Keratinocyte (primary cell): ENCODE results near the gene TADA3.

Experiments used
- CTCF ChIP-seq, 3 experiments: IDR thresholded peaks in 1 of 3; conservative IDR thresholded peaks in 1 of 3; optimal IDR thresholded peaks in 1 of 3; 2 replicates in 2 of 3; 3 replicates in 1 of 3; pipeline versions ENCODE3 to v1.5.1; 2011; ENCODE audit warnings: low read length in 3 of 3, mild to moderate bottlenecking in 3 of 3, moderate library complexity in 2 of 3, control low read depth in 1 of 3, inconsistent platforms in 1 of 3; ENCODE audit not compliant: insufficient read depth in 2 of 3; ENCODE audit errors: extremely low read depth in 1 of 3
- EZH2 ChIP-seq: IDR thresholded peaks from one replicate; pipeline ENCODE4 v1.6.1; 2012; ENCODE audit warnings: inconsistent platforms, mild to moderate bottlenecking, low read length, moderate library complexity

DNA sequence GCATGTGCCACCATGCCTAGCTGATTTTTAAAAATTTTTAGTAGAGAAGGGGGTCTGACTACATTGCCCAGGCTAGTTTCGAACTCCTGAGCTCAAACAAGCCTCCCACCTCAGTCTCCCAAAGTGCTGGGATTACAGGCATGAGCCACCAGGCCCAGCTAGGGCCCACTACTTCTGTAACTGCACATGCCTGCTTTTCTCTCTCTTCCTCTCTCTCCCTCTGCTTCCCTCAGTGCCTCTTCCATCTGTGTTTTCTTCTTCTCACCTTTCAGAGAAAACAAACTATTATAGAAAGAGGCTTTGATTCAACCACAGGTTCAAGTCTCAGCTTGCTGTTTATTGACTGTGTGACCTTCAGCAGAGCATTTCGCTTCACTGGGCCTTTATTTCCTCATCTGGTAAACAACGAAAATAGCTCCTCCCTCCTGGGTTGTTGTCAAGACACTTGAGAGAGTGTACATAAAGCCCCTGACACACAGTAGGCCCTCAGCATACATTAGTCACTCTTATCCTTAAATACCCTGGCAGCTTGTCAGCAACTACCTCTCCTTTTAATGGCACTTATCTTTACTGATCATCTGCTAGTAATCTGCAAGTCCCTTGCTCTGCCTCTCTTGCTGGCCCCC is 10.2 kb downstream of the TADA3 start:
- TF ChIP-seq CTCF (optimal IDR thresholded peaks at IDR 0.05 in 1 of 3, IDR thresholded peaks at IDR 0.05 in 1 of 3, conservative IDR thresholded peaks at IDR 0.05 in 1 of 3; ENCODE audit: extremely low read depth in 1 of 3, insufficient read depth in 2 of 3, low read length in 3 of 3) (no peak), EZH2 (no peak)
